ENCODE measurements around the gene MRPL23. TPM values are rescaled to one million over a fixed set of nuclear protein-coding genes. Genes with fewer than 3 reads are reported as not detected.

MRPL23 gene
- total RNA-seq, 2 experiments from 2014 or later: 134 to 145 TPM

- TF ChIP-seq CTCF (IDR thresholded peaks at IDR 0.05): no peak
- ATAC-seq (no peak), DNase-seq (no peak)
- H3K9me3 Mint-ChIP-seq: no peaks in the 10 kb centered on the region
- ChIA-PET CTCF (interaction anchor here (0.7 to 1.9 kb wide), 2 partner anchors 116 to 165 kb away, joined by 3 to 9 read pairs; no protein-coding TSS in a partner anchor), POLR2A (interaction anchor here (0.6 kb wide), 2 partner anchors 19 to 68 kb away, joined by 3 to 4 read pairs; no protein-coding TSS in a partner anchor)
- no peak within 1 kb of the TSS for H3K27ac Mint-ChIP-seq
- H3K4me3 Mint-ChIP-seq: no peak within 1 kb of the TSS
- no peaks in the 10 kb centered on the region for H3K27me3 Mint-ChIP-seq
- no peaks in the 10 kb centered on the region for H3K36me3 Mint-ChIP-seq (ENCODE audit: low read depth)
- intact Hi-C loops (cut with micrococcal nuclease): no loop called here
- no peaks in the 10 kb centered on the region for H3K4me1 Mint-ChIP-seq (ENCODE audit: low read depth)
Measured at GRCh38 chr11:1997755-1998154, 50.6 kb downstream of the MRPL23 start, which contains the start of gene H19. H19 (minus strand) TSS chr11:1997842.

- POLR2A ChIA-PET: no interaction called here
- CTCF ChIA-PET: interaction anchor here (1.9 kb wide), 1 partner anchor 165 kb away, joined by 9 read pairs; no protein-coding TSS in a partner anchor
- intact Hi-C loops (cut with micrococcal nuclease): no loop called here
- H3K27ac Mint-ChIP-seq: no peak overlapping the region
- no peaks in the 10 kb centered on the region for H3K4me1 Mint-ChIP-seq (ENCODE audit: low read depth)
- no peaks in the 10 kb centered on the region for H3K9me3 Mint-ChIP-seq
- no peak for ATAC-seq
- H3K27me3 Mint-ChIP-seq: no peaks in the 10 kb centered on the region
- H3K4me3 Mint-ChIP-seq: no peak overlapping the region
- no peaks in the 10 kb centered on the region for H3K36me3 Mint-ChIP-seq (ENCODE audit: low read depth)
- TF ChIP-seq CTCF (IDR thresholded peaks at IDR 0.05): no peak
- no peak for DNase-seq
Measured at GRCh38 chr11:1998290-1998689, 51.2 kb downstream of the MRPL23 start.

GRCh38 chr11:1998861-1999260, 51.7 kb downstream of the MRPL23 start:
- no peak overlapping the region for H3K27ac Mint-ChIP-seq
- no peaks in the 10 kb centered on the region for H3K36me3 Mint-ChIP-seq (ENCODE audit: low read depth)
- H3K9me3 Mint-ChIP-seq: no peaks in the 10 kb centered on the region
- no peaks in the 10 kb centered on the region for H3K27me3 Mint-ChIP-seq
- intact Hi-C loops (cut with micrococcal nuclease): no loop called here
- POLR2A ChIA-PET: no interaction called here
- DNase-seq (no peak), ATAC-seq (no peak)
- H3K4me1 Mint-ChIP-seq (ENCODE audit: low read depth): no peaks in the 10 kb centered on the region
- H3K4me3 Mint-ChIP-seq: no peak overlapping the region
- CTCF ChIA-PET: interaction anchor here (0.8 to 5.5 kb wide), 6 partner anchors 44 to 305 kb away, joined by 3 to 74 read pairs (median 5); partner anchors contain the start of gene SYT8
- no peak for TF ChIP-seq CTCF (IDR thresholded peaks at IDR 0.05)

- intact Hi-C loops (cut with micrococcal nuclease): no loop called here
- Mint-ChIP-seq H3K36me3 (ENCODE audit: low read depth) (no peaks in the 10 kb centered on the region), H3K4me1 (ENCODE audit: low read depth) (no peaks in the 10 kb centered on the region), H3K4me3 (no peak overlapping the region), H3K27me3 (no peaks in the 10 kb centered on the region), H3K9me3 (no peaks in the 10 kb centered on the region), H3K27ac (no peak overlapping the region)
- ChIA-PET POLR2A (interaction anchor here (0.6 kb wide), 1 partner anchor 237 kb away, joined by 3 read pairs; no protein-coding TSS in a partner anchor), CTCF (interaction anchor here (0.6 to 5.5 kb wide), 17 partner anchors 28 to 428 kb away, joined by 3 to 74 read pairs (median 5); partner anchors contain the start of genes LSP1, PRR33, SYT8 and TNNI2)
- no peak for TF ChIP-seq CTCF (IDR thresholded peaks at IDR 0.05)
- peak; percentile 48 for ATAC-seq
- DNase-seq: no peak
Measured at GRCh38 chr11:2002042-2002776, 55.1 kb downstream of the MRPL23 start.

- TF ChIP-seq CTCF (IDR thresholded peaks at IDR 0.05): no peak
- H3K4me1 Mint-ChIP-seq (ENCODE audit: low read depth): no peaks in the 10 kb centered on the region
- H3K4me3 Mint-ChIP-seq: no peak overlapping the region
- CTCF ChIA-PET: interaction anchor here (1.0 to 5.5 kb wide), 10 partner anchors 49 to 429 kb away, joined by 3 to 74 read pairs (median 11); partner anchors contain the start of genes PRR33, SYT8 and TNNI2
- no peaks in the 10 kb centered on the region for H3K36me3 Mint-ChIP-seq (ENCODE audit: low read depth)
- POLR2A ChIA-PET: no interaction called here
- H3K9me3 Mint-ChIP-seq: no peaks in the 10 kb centered on the region
- intact Hi-C loops (cut with micrococcal nuclease): no loop called here
- H3K27ac Mint-ChIP-seq: no peak overlapping the region
- DNase-seq (no peak), ATAC-seq (peak; percentile 76)
- no peaks in the 10 kb centered on the region for H3K27me3 Mint-ChIP-seq
Measured at GRCh38 chr11:2002807-2003206, 55.7 kb downstream of the MRPL23 start.
